Loucy (cell line): Measurements from ENCODE around the gene ARNT2.

Experiments used
- CTCF ChIP-seq: fragments of 200-600 bp; sonication (generic); conservative IDR thresholded peaks from 2 replicates; pipeline ENCODE4 v1.5.1; 2014; ENCODE audit warnings: mild to moderate bottlenecking, antibody characterized with exemption, low read length
- EZH2phosphoT487 ChIP-seq: fragments of 200-600 bp; IDR thresholded peaks from 2 replicates; pipeline ENCODE4 v1.6.1; 2018; ENCODE audit warnings: antibody characterized with exemption, mild to moderate bottlenecking, moderate library complexity, borderline replicate concordance

- TF ChIP-seq CTCF (no peak), EZH2phosphoT487 (no peak)
These were observed 119.6 kb downstream of the ARNT2 start for GRCh38 chr15:80523746-80524145.
